ENCODE measurements around the gene UNC5C. TPM values are rescaled to one million over a fixed set of nuclear protein-coding genes. Genes with fewer than 3 reads are reported as not detected.
A peak's percentile ranks its signal among the peaks of the same experiment; 100 is the strongest.

Gene UNC5C
- total RNA-seq, 1 experiment from 2014 or later, result 0.02 TPM

GRCh38 chr4:95524184-95524583 lies 24.6 kb downstream of the UNC5C start:
- DNase-seq (ENCODE audit: extremely low read depth, low read depth), result no peak

GRCh38 chr4:95522682-95523530 lies 25.9 kb downstream of the UNC5C start:
- no peak for DNase-seq (ENCODE audit: extremely low read depth, low read depth)

GRCh38 chr4:95517576-95518345 lies 31.0 kb downstream of the UNC5C start:
- DNase-seq (ENCODE audit: extremely low read depth, low read depth), result no peak

- DNase-seq (ENCODE audit: extremely low read depth, low read depth), result no peak
These were observed 32.2 kb downstream of the UNC5C start for GRCh38 chr4:95516528-95517017.

GRCh38 chr4:95515589-95515988 lies 33.2 kb downstream of the UNC5C start:
- DNase-seq (ENCODE audit: extremely low read depth, low read depth), result no peak

GRCh38 chr4:95513022-95513421 lies 35.8 kb downstream of the UNC5C start:
- no peak for DNase-seq (ENCODE audit: extremely low read depth, low read depth)

- no peak for DNase-seq (ENCODE audit: extremely low read depth, low read depth)
These were observed 37.3 kb downstream of the UNC5C start for GRCh38 chr4:95511477-95511876.

GRCh38 chr4:95510877-95511276 lies 37.9 kb downstream of the UNC5C start:
- no peak for DNase-seq (ENCODE audit: extremely low read depth, low read depth)

GRCh38 chr4:95510145-95510544 lies 38.6 kb downstream of the UNC5C start:
- peak; percentile 1 for DNase-seq (ENCODE audit: extremely low read depth, low read depth)

GRCh38 chr4:95508421-95508820 lies 40.4 kb downstream of the UNC5C start:
- DNase-seq (ENCODE audit: extremely low read depth, low read depth), result no peak

GRCh38 chr4:95507561-95507960 lies 41.2 kb downstream of the UNC5C start:
- no peak for DNase-seq (ENCODE audit: extremely low read depth, low read depth)

- DNase-seq (ENCODE audit: extremely low read depth, low read depth), result no peak
These were observed 41.6 kb downstream of the UNC5C start for GRCh38 chr4:95507147-95507546.

GRCh38 chr4:95506264-95506663 lies 42.5 kb downstream of the UNC5C start:
- DNase-seq (ENCODE audit: extremely low read depth, low read depth), result no peak

- no peak for DNase-seq (ENCODE audit: extremely low read depth, low read depth)
These were observed 43.0 kb downstream of the UNC5C start for GRCh38 chr4:95505799-95506198.

- no peak for DNase-seq (ENCODE audit: extremely low read depth, low read depth)
These were observed 43.6 kb downstream of the UNC5C start for GRCh38 chr4:95505151-95505550.

GRCh38 chr4:95504501-95504900 lies 44.3 kb downstream of the UNC5C start:
- DNase-seq (ENCODE audit: extremely low read depth, low read depth), result no peak

GRCh38 chr4:95500361-95500760 lies 48.4 kb downstream of the UNC5C start:
- DNase-seq (ENCODE audit: extremely low read depth, low read depth), result no peak

- DNase-seq (ENCODE audit: extremely low read depth, low read depth), result no peak
These were observed 49.5 kb downstream of the UNC5C start for GRCh38 chr4:95499291-95499696.

- DNase-seq (ENCODE audit: extremely low read depth, low read depth), result no peak
These were observed 54.6 kb downstream of the UNC5C start for GRCh38 chr4:95494186-95494585.

GRCh38 chr4:95478679-95479078 lies 70.1 kb downstream of the UNC5C start:
- no peak for DNase-seq (ENCODE audit: extremely low read depth, low read depth)

- no peak for DNase-seq (ENCODE audit: extremely low read depth, low read depth)
These were observed 72.7 kb downstream of the UNC5C start for GRCh38 chr4:95476121-95476520.

GRCh38 chr4:95472534-95472933 lies 76.2 kb downstream of the UNC5C start:
- no peak for DNase-seq (ENCODE audit: extremely low read depth, low read depth)

All from NCI-H460 (cell line).